Erythroblast (primary cell): Measurements from ENCODE around the gene RAB4B.

Experiments
- GATA1 ChIP-seq: IDR thresholded peaks from 2 replicates; pipeline ENCODE4 v1.6.1; 2011; ENCODE audit warnings: low read depth, mild to moderate bottlenecking, control low read depth, low read length, moderate library complexity
- POLR2A ChIP-seq: IDR thresholded peaks from 2 replicates; pipeline ENCODE4 v1.6.1; 2011; ENCODE audit warnings: mild to moderate bottlenecking, low read length

- TF ChIP-seq POLR2A (no peak), GATA1 (no peak)
Observed at GRCh38 chr19:40802300-40803169, 24.5 kb downstream of the RAB4B start.
